ENCODE data around the gene DTNA.
"Not testable (repeated sequence)": the region's sequence is repeated elsewhere in the genome, so short reads cannot be mapped to it uniquely, and the experiment has no call there.

The DTNA gene

GRCh38 chr18:34697891-34698290 lies 12.2 kb upstream of the DTNA start:
- Histone ChIP-seq H3K27ac (ENCODE audit: low read depth, low read length) (no peak overlapping the region), H3K79me2 (ENCODE audit: control insufficient read depth, insufficient read depth, low read length, unreplicated experiment) (no peaks in the 10 kb centered on the region), H3K4me1 (ENCODE audit: control insufficient read depth, insufficient read depth, low read length, unreplicated experiment) (peaks cover 11% of the 10 kb centered on the region), H2AFZ (ENCODE audit: low read length, unreplicated experiment) (no peak overlapping the region), H3K27me3 (ENCODE audit: insufficient read depth, low read length) (no peaks in the 10 kb centered on the region), H3K4me3 (ENCODE audit: low read depth, low read length) (no peak overlapping the region), H3K36me3 (ENCODE audit: insufficient read depth, low read length) (no peaks in the 10 kb centered on the region)

- Histone ChIP-seq H3K27me3 (ENCODE audit: insufficient read depth, low read length) (no peaks in the 10 kb centered on the region), H3K79me2 (ENCODE audit: control insufficient read depth, insufficient read depth, low read length, unreplicated experiment) (no peaks in the 10 kb centered on the region), H2AFZ (ENCODE audit: low read length, unreplicated experiment) (no peak overlapping the region), H3K4me1 (ENCODE audit: control insufficient read depth, insufficient read depth, low read length, unreplicated experiment) (peaks cover 25% of the 10 kb centered on the region), H3K4me3 (ENCODE audit: low read depth, low read length) (no peak overlapping the region), H3K27ac (ENCODE audit: low read depth, low read length) (no peak overlapping the region), H3K36me3 (ENCODE audit: insufficient read depth, low read length) (no peaks in the 10 kb centered on the region)
These were observed 8.2 kb upstream of the DTNA start for GRCh38 chr18:34701911-34702310.

DNA sequence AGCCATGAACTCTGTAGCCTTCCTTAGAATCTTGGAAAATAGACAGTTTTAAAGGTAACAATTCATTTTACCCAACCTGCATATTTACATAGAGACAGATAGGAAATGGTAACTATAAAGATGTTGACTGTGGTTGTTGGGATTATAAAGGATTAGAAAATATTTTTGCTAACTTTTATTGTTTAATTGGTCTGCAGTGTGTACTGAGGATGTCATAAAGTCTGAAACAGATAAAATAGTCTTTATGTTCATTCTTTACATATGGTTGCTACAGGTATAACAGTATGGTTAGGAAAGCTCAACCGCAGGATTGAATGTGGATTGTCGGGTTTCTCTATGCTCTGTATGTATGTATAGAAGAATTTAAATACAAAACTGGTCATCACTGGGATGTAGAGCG lies 7.3 kb upstream of the DTNA start:
- Histone ChIP-seq H3K4me1 (ENCODE audit: control insufficient read depth, insufficient read depth, low read length, unreplicated experiment) (peaks cover 24% of the 10 kb centered on the region), H2AFZ (ENCODE audit: low read length, unreplicated experiment) (no peak overlapping the region), H3K79me2 (ENCODE audit: control insufficient read depth, insufficient read depth, low read length, unreplicated experiment) (no peaks in the 10 kb centered on the region), H3K4me3 (ENCODE audit: low read depth, low read length) (no peak overlapping the region), H3K36me3 (ENCODE audit: insufficient read depth, low read length) (no peaks in the 10 kb centered on the region), H3K27me3 (ENCODE audit: insufficient read depth, low read length) (no peaks in the 10 kb centered on the region), H3K27ac (ENCODE audit: low read depth, low read length) (no peak overlapping the region)

DNA sequence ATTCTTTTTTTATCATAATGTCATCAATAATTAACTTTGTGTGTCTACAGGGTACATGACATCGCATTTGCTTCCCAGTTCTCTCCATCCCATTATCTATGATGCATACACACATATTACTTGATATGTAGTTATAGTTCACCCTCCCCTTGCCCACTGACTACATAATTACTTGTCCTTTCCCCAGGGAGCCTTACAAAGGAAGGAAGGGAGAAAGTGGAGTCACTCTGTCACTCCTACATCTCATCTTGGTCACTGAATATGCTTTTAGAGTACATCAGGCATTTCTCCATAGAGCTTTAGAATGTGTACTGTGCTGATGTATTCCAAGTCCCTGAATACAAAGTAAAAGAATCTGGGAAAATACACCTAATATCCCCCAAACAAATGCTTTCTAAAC lies 6.0 kb upstream of the DTNA start:
- no peaks in the 10 kb centered on the region for H3K79me2 ChIP-seq (ENCODE audit: control insufficient read depth, insufficient read depth, low read length, unreplicated experiment)
- no peaks in the 10 kb centered on the region for H3K36me3 ChIP-seq (ENCODE audit: insufficient read depth, low read length)
- H3K27me3 ChIP-seq (ENCODE audit: insufficient read depth, low read length): no peaks in the 10 kb centered on the region
- no peak overlapping the region for H3K27ac ChIP-seq (ENCODE audit: low read depth, low read length)
- H3K4me3 ChIP-seq (ENCODE audit: low read depth, low read length): no peak overlapping the region
- peaks cover 37% of the 10 kb centered on the region for H3K4me1 ChIP-seq (ENCODE audit: control insufficient read depth, insufficient read depth, low read length, unreplicated experiment)
- H2AFZ ChIP-seq (ENCODE audit: low read length, unreplicated experiment): no peak overlapping the region

GRCh38 chr18:34704823-34705222 lies 5.3 kb upstream of the DTNA start:
- no peak overlapping the region for H3K27ac ChIP-seq (ENCODE audit: low read depth, low read length)
- peaks cover 44% of the 10 kb centered on the region for H3K4me1 ChIP-seq (ENCODE audit: control insufficient read depth, insufficient read depth, low read length, unreplicated experiment)
- H3K4me3 ChIP-seq (ENCODE audit: low read depth, low read length): no peak overlapping the region
- no peak overlapping the region for H2AFZ ChIP-seq (ENCODE audit: low read length, unreplicated experiment)
- no peaks in the 10 kb centered on the region for H3K36me3 ChIP-seq (ENCODE audit: insufficient read depth, low read length)
- no peaks in the 10 kb centered on the region for H3K27me3 ChIP-seq (ENCODE audit: insufficient read depth, low read length)
- H3K79me2 ChIP-seq (ENCODE audit: control insufficient read depth, insufficient read depth, low read length, unreplicated experiment): no peaks in the 10 kb centered on the region

DNA sequence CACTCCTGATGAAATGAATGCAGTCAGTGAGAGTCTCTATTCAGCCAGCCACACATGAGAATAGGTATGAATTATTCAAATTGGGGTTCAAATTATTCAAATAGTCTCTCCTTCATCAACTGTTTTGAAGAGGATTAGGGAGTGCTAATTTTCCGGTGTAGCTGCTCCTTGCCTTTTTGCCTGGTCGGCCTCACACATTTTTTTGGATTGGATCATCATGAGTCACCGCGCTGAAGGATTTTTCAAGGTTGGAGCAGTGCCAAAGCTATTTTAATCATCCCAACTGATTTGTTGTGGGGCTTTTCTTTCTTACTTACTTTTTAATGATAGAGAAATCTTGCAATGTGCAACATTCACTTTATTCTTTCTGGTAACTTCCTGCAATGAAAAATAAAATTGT lies 2.4 kb upstream of the DTNA start:
- no peaks in the 10 kb centered on the region for H3K36me3 ChIP-seq (ENCODE audit: insufficient read depth, low read length)
- peaks cover 2% of the 10 kb centered on the region for H3K79me2 ChIP-seq (ENCODE audit: control insufficient read depth, insufficient read depth, low read length, unreplicated experiment)
- peak overlapping the region; percentile 62 for H3K4me3 ChIP-seq (ENCODE audit: low read depth, low read length)
- peak overlapping the region; percentile 83 for H2AFZ ChIP-seq (ENCODE audit: low read length, unreplicated experiment)
- peak overlapping the region; percentile 98 for H3K27ac ChIP-seq (ENCODE audit: low read depth, low read length)
- H3K4me1 ChIP-seq (ENCODE audit: control insufficient read depth, insufficient read depth, low read length, unreplicated experiment): peaks cover 53% of the 10 kb centered on the region
- no peaks in the 10 kb centered on the region for H3K27me3 ChIP-seq (ENCODE audit: insufficient read depth, low read length)

- H3K4me3 ChIP-seq (ENCODE audit: low read depth, low read length): peak overlapping the region; percentile 74
- no peak overlapping the region for H2AFZ ChIP-seq (ENCODE audit: low read length, unreplicated experiment)
- no peaks in the 10 kb centered on the region for H3K36me3 ChIP-seq (ENCODE audit: insufficient read depth, low read length)
- no peaks in the 10 kb centered on the region for H3K27me3 ChIP-seq (ENCODE audit: insufficient read depth, low read length)
- peaks cover 2% of the 10 kb centered on the region for H3K79me2 ChIP-seq (ENCODE audit: control insufficient read depth, insufficient read depth, low read length, unreplicated experiment)
- peaks cover 45% of the 10 kb centered on the region for H3K4me1 ChIP-seq (ENCODE audit: control insufficient read depth, insufficient read depth, low read length, unreplicated experiment)
- H3K27ac ChIP-seq (ENCODE audit: low read depth, low read length): peak overlapping the region; percentile 98
These were observed 994 bp upstream of the DTNA start for GRCh38 chr18:34709104-34709503.

- Histone ChIP-seq H3K79me2 (ENCODE audit: control insufficient read depth, insufficient read depth, low read length, unreplicated experiment) (peaks cover 2% of the 10 kb centered on the region), H3K4me1 (ENCODE audit: control insufficient read depth, insufficient read depth, low read length, unreplicated experiment) (peaks cover 40% of the 10 kb centered on the region), H3K27me3 (ENCODE audit: insufficient read depth, low read length) (no peaks in the 10 kb centered on the region), H3K4me3 (ENCODE audit: low read depth, low read length) (peak overlapping the region; percentile 74), H3K36me3 (ENCODE audit: insufficient read depth, low read length) (no peaks in the 10 kb centered on the region), H2AFZ (ENCODE audit: low read length, unreplicated experiment) (peak overlapping the region; percentile 40), H3K27ac (ENCODE audit: low read depth, low read length) (peak overlapping the region; percentile 98)
These were observed 388 bp downstream of the DTNA start for GRCh38 chr18:34710458-34710914.

DNA sequence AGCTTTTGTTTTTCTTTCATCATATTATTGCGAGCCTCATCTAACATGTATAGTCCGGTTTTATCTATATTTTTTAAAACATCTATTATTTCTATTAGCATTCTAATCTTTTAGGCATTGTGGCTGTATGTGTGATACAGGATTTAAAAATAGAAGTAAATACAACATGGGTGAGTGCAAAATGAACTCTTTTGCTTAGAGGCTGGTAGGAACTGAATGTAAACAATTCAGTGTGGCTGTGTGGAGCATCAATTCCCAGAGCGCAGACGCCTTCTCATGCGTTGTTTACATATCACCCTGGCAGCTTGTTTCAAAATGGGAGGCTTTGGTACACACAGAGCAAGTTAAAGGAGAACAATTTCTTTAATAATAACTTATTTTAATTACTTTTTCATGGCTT lies 836 bp downstream of the DTNA start:
- H3K27ac ChIP-seq (ENCODE audit: low read depth, low read length): peak overlapping the region; percentile 98
- H3K4me3 ChIP-seq (ENCODE audit: low read depth, low read length): peak overlapping the region; percentile 74
- peak overlapping the region; percentile 69 for H2AFZ ChIP-seq (ENCODE audit: low read length, unreplicated experiment)

GRCh38 chr18:34716111-34716510 lies 6.0 kb downstream of the DTNA start:
- not testable (repeated sequence) for H3K79me2 ChIP-seq (ENCODE audit: control insufficient read depth, insufficient read depth, low read length, unreplicated experiment); H3K27ac ChIP-seq (ENCODE audit: low read depth, low read length); H3K36me3 ChIP-seq (ENCODE audit: insufficient read depth, low read length); H3K27me3 ChIP-seq (ENCODE audit: insufficient read depth, low read length); H3K4me1 ChIP-seq (ENCODE audit: control insufficient read depth, insufficient read depth, low read length, unreplicated experiment); H3K4me3 ChIP-seq (ENCODE audit: low read depth, low read length); H2AFZ ChIP-seq (ENCODE audit: low read length, unreplicated experiment)

More for the DNA sequence above, 836 bp downstream of the DTNA start:
- peaks cover 40% of the 10 kb centered on the region for H3K4me1 ChIP-seq (ENCODE audit: control insufficient read depth, insufficient read depth, low read length, unreplicated experiment)
- peaks cover 2% of the 10 kb centered on the region for H3K79me2 ChIP-seq (ENCODE audit: control insufficient read depth, insufficient read depth, low read length, unreplicated experiment)
- H3K27me3 ChIP-seq (ENCODE audit: insufficient read depth, low read length): no peaks in the 10 kb centered on the region
- H3K36me3 ChIP-seq (ENCODE audit: insufficient read depth, low read length): no peaks in the 10 kb centered on the region

DNA sequence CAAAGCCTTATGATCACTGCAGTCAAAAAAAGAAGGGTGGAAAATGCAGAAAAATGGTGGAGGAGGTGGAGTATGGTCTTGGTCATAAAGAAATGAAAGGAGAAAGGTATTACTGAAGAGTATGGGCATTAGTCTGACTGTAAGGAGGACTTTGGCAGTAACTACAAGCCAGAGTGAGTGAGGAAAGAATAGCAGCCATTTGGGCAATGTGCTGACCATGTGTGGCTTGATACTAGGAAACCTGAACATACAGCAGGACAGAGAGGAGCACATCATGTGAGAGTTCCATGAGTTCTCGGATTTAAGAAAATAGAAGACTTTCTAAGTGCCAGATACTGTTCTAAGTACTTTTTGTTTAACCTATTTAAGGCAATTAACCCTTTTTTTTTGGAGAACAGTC lies 8.5 kb downstream of the DTNA start:
- H3K27me3 ChIP-seq (ENCODE audit: insufficient read depth, low read length): no peaks in the 10 kb centered on the region
- H3K79me2 ChIP-seq (ENCODE audit: control insufficient read depth, insufficient read depth, low read length, unreplicated experiment): no peaks in the 10 kb centered on the region
- no peaks in the 10 kb centered on the region for H3K4me1 ChIP-seq (ENCODE audit: control insufficient read depth, insufficient read depth, low read length, unreplicated experiment)

More for the DNA sequence above, 8.5 kb downstream of the DTNA start:
- Histone ChIP-seq H2AFZ (ENCODE audit: low read length, unreplicated experiment) (no peak overlapping the region), H3K27ac (ENCODE audit: low read depth, low read length) (no peak overlapping the region), H3K36me3 (ENCODE audit: insufficient read depth, low read length) (no peaks in the 10 kb centered on the region), H3K4me3 (ENCODE audit: low read depth, low read length) (no peak overlapping the region)
